Measurements from ENCODE around the gene EFNA5.
"Not testable (repeated sequence)": the region's sequence is repeated elsewhere in the genome, so short reads cannot be mapped to it uniquely, and the experiment has no call there.

EFNA5 gene

DNA sequence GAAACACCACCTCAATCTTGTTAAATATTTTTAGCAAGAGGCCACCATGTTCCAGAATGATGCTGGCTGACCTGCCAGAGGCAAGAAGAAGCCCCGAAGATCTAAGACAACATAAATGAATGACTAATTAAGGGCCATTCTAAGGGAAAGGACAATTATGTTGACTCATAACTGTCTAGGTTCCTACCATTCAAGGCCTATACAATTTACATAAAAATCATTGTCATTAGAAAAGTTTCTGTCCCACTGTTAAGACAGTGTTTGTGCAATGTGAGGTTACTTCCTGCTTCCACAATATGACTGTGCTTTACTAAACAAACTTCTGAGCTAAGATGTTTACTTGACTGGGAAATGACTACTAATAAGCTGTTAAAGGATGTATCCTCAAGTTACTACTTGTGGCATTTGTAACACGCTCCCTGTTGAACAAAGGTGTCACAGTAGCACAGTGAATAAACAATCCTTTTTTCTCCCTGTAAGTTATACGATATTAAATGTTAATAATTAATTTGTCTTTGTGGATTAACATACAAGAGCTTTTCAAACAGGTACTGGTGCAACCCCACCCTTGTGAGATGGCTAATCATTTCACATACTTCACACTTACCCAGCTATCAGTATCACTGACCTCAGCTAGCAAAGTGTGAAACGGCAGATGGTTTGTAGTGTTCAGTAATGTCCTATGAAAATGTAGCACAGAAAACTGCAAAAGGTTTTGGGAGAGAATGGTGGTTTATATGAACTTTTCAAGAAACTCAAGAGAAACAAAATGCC is 195.8 kb downstream of the EFNA5 start:
- DNase-seq = no peak

DNA sequence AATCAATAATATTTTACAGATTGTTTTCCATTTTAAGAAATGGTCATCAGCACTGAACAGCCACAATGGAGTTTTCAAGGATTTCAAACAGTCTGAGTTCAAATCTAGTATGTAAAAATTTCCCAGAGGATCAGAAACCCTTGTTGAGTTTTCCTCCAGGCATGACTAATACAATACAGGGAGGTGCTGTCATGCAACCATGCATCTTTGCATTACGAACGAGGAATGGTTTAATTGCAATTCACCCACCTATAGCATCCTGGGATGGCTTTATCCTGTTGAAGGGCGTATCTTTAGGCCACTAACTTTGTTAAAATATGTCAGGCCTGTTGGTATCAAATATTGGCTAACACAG is 196.4 kb downstream of the EFNA5 start:
- DNase-seq = no peak

DNA sequence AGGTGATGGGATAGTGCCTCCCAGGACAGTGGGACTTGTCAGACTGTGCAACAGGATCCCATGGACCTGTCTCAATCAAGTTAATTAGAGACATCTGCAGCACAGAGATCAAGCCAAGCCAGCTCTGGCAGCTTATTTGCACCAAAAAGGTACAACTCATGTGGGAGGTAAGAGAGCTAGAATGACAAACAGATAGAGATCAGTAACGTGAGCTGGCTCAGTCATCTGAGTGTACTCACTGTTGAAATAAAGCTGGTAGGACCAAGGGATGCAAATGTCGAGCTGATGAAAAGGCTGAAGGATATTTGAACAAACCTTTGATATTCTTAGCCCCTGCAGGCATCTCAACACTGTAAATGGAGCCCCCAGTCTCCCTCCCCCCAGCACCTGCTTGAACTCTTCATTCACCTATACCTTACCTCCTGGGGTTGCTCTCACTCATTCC is 198.1 kb downstream of the EFNA5 start:
- DNase-seq = no peak

DNA sequence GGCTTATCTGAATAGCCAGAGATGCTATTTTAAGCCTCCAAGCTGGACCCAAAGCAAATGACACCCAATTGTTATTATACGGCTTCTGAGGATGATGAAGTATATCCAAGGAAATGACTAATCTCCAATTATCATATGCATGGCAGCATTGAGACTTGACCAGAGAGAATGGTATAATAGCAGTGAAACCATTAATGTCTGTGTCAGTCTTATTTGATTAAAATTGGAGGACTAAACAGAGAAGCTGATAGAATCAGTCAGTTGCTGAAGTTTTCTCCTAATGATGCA is 200.5 kb downstream of the EFNA5 start:
- DNase-seq = no peak

DNA sequence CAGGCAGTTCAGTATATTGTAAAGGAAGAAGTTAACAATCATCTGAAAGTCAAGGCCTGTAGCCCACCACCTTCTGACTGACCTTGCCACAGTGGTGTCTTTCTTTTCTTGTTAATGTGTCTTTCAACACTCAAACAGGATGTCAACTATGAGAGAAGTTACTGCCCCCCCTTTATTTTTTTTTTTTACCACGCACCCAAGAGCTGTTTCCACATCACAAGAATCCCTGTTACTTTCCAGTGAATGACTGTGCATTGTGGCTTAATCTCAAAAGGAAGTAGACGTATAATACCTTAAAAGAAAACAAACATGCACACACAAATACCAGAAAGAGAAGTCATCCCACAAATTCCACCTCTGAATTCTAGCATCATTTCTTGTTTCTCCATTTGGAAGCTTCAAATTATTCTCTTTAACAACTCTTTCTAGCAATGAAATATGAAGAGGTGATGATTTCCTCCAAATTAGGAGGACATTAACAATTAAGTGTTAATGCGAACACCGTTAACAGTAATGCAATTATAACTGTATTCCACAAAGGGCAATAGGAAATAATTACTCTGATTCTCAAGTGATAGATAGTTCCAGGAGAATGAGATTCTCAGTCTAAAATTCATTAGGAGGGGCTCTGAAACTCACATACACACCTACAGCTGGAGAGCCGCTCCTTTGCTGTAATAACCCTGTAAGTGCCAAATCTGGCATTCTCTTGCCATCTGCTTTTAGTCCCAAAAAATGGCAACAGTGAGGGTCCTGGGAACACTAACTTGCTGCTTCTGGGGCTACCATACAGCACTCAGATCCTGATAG is 201.0 kb downstream of the EFNA5 start:
- DNase-seq = no peak

DNA sequence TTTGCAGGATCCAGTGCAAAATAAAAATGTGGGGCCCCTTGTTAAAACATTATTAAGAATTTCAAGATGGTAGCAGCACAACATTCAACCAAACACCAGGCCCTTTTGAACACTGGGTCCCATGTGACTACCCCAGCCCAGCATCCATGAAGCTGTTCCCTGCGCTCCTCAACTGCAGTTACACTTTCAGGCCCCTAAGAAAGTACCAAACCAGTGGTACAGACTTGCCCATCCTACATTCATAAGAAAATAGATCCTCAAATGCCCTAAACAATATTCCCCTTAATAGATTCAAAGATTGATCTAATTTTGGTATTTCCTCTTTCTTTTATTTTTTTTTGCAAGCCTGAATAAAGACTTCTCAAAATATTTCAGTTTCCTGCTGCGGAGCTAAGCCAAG is 201.7 kb downstream of the EFNA5 start:
- no peak for DNase-seq

DNA sequence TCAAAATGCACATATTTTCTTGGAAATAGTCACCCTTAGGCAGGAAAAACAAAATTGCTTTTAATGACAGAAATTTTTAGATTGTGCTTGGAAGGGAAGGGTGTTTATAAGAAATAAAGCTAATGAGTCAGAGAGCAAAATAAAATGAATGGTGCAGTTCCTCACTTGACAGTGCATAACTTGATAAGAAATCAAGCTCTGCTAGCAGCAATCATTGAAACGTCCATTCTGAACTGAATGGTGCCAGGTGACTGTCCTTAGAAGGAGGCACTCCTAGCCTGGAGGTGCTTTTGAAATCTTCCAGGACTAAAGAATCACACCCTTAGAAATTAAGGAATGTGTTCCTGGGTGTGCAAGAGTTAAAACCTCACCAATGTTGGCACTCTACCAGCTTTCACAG is 202.5 kb downstream of the EFNA5 start:
- no peak for DNase-seq

DNA sequence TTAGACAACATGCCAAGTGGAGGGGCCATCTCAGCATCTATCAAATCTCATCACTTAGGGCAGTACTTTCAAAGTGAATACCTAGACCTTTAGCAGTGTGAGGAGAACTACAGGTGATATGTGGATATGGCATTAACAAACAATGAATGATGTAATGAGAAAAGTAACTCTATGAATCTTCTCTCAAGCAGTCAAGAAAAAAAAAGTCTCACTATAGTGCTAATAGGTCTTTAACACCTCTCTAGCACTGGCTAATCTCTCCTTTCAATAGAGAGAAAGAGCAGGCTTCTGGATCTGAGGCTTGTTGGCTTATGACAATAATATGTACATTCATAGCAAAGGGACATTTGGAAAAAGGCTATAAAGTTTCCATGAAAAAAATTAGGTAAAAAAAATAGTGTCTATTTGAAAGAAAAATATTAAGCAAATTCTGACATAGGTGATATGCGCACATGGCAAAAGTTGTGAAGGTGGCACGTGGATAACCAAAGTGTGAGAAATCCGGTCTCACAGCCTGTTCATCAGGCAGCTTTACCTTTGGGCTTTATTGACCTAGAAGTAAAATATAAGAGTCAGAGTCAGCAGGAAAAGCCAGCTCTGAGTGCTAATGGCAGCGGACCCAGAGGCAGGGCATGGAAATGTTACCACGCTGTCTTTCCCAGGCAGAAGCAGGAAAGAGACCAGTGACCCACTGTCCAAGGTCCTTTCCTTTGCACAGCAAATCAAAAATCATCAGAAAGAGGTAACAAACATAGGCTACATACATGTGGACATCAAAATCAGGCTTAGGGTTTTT is 203.4 kb downstream of the EFNA5 start:
- no peak for DNase-seq

DNA sequence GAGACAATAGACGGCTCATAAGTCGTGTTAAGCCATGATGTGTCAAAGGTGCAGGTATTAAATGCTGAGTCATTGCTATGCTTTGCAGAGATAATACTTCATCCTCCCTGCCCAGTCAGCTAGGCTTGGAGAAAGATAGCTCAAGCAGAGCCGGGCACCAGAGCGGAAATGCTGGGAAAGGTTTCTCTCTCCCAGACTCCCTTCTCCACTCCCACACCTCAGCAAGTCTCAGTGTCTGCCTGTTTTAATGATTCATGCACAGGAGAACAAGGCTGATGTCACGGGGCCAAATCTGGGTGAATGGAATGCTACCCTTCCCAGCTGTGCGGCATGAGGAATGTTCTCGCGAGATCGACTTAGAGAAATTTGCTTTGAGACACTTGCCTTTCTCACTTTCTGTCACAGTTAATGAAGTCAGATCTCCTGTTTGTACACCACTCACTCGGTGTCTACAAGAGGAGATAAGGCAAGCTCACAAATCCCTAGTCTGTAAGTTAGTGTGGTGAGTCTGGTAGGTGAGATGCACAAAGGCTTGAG is 204.4 kb downstream of the EFNA5 start:
- DNase-seq = no peak

DNA sequence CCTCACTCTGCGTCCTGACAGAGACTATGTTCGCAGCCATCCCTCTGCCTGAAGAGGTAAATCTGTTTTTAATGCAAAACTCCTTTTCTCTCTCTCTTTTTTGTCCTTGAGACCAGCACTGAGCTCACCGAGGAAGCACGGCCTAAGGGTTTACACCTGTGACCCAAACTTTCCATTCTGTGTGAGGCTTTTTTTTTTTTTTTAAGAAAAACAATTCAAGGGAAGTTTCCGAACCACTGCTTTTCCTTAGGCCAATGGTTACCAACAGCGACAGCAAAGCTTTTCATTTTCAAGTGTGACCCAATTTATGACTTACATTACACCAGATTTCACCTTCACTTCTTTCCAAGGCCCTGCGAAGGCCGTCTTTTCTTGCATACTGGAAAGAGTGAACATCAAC is 205.9 kb downstream of the EFNA5 start:
- no peak for DNase-seq

DNA sequence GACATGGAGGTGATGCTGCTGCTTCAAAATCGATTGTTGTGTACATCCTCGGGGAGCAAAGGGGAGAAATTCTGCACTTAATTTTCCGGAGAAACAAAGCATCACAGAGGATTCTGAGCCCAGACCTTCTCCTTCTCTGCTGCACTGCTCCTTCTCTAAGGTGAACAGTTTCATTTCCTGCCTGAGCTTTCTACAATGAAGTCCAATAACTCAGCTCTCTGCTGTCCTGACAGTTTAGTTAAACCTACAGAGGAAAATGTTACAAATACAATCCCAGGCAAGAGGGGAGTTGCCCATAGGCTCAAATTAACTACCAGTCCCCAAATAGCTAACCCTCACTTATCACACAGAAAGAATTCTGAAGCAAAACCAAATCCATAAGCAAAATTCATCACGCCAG is 206.3 kb downstream of the EFNA5 start:
- DNase-seq = no peak

DNA sequence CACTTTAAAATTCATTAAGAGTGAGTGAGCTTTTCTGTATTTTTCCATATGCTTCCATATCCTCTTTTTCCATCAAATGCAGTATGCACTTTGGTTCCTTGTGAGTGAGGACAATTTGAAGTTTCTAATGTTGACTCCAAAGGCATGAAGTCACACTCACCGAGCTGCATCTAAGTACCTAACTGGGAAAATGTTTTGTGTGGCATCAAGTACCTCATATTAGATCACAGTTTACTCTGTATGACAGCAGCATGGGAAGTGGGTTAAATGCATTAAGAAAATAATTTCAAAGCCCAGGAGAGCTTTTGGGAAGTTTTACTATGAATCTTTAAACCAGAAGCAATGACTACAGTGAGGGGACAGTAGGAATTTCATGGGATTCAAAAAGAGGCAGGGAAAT is 207.0 kb downstream of the EFNA5 start:
- no peak for DNase-seq

DNA sequence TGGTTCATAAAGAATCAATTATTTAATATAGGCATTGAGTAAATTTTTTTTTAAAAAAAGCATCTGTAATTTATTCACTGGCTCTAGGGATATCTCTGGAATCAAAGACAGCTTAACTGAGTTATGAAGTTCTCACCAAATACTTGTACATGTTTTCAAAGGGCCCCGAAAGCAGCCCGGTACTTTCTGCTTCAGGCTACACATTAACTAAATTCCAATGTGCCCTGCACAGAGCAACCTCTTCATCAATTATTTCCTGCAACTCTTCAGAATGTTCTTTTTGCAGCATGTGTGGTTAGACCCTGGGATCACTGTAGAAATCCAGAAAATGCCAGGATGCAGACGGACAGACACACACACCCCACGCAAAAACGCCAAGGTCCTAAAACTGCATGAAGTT is 209.0 kb downstream of the EFNA5 start:
- DNase-seq = no peak

DNA sequence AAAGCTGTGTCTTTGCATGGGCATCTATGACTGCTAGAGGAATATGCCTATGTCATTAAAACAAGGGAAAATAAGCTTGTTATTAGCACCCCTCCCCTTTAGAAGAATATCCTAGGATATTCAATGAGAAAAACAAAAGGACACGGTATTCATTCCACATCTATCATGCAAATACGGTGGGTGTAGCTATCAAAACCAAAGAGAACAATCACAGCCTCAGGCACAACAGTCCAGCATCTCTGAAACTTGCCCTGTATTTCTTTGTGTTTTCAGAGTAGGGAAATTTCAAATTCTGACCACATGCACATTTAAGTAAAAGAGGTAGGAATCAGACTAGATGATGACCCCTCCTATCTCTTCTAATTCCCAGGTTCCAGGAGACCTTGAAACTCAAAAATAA is 209.9 kb downstream of the EFNA5 start:
- DNase-seq = no peak

DNA sequence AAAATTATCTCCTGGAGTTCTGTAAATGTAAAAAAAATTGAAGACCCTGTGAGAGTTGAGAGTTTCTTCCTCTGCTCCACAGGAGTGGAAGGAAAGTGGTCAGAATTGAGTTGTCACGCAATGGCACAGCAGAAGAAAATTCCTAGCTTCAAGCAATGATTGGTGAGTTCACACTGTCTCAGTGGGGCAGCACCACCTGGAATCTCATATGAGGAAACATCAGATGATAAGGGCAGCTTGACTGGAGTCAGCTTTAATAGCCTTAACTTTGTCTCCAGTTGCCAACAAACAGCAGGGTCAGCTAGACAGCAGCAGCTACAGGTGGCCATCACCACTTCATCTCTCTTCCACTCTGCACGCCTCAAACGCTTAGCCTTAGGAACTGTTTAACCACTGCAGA is 211.1 kb downstream of the EFNA5 start:
- no peak for DNase-seq

DNA sequence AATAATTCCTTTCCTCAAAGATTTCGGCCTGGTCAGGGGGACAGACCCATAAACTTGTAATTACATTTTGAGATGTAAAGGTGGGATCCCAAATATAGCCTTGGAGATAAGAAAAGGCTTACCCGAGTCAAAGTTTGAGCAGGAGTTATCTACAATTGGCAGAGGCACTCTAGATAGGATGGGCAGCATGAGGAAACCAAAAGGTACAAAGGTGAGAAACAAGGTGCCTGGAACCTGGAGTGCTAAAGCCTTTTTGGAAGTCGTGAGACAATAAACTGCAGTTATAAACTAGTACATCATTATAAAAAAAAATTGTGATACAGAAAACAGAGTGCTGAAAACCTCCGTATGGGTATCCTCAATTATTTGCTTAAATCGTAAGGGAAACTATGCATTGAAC is 212.4 kb downstream of the EFNA5 start:
- DNase-seq = no peak

DNA sequence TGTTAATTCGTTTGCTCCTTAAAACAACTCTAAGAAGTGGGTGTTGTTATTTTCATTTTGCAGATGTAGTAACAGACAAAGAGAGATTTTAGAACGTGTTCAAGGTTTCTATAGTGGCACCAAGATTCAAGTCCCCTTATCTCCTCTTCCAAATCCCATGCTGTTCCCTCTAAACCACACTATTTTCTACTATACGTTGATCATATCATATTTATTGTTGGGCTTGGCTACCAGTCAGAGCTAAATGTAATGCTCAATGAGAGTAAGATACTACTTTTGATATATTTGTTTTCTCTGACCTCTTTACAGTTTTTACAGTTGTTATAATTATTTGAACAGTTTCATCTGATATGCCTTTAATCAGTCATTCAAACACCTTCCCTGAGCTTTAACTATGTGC is 212.9 kb downstream of the EFNA5 start:
- DNase-seq = no peak

DNA sequence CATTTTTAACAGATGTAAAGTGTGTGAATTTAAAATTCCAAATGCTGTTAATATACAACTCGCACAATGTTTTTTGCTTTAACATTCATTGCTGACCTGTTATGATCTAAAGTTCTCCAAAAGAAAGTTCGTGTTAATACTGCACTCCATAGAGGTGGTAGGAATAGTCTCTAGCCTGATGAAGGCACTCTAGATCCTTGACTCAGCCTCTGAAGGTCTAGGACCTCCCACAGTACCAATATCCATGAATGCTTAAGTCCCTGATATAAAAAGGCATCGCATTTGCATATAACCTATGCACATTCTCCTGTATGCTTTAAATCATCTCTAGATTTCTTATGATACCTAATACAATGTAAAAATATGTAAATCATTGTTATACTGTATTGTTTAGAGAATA is 213.6 kb downstream of the EFNA5 start:
- no peak for DNase-seq

DNA sequence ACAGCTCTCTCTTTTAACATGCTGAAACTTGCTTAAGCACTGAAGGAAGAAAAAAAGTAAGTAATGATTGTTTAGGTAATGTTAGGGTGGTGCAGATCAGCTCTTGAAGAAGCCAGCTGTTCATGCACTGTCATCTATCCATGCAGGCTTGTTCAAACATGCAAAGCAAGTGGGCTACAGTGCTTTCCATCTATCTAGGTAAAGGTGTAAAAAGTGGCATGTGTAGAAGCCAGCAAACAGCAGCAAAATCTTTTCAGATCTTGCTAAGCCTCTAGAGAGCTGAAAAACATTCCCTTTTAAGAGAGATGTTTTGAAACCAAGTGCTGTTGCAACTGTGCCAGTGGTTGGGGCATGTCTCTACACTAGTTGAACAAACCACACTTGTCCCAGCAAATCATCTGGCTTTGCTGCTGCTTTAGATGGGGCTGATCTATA is 214.4 kb downstream of the EFNA5 start:
- no peak for DNase-seq

DNA sequence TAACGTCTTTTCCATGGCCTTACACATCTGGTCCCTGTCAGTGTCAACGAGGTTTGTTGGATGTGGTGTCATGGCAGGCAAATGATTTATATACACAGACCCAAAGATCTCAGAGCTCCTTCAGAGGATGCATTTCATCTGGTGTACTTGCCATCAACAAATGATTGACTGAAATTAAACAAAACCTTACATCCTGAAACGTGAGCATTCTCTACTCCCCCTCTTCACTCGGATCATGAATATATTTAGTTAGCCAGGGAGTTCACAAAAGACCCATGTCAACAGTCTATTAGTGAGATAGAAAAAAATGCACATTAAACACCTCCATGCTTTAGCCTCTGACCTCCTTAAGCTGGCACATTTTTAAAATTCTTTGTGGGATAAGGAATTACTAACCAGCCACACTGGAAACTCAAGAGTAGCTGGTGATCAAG is 215.6 kb downstream of the EFNA5 start:
- no peak for DNase-seq

DNA sequence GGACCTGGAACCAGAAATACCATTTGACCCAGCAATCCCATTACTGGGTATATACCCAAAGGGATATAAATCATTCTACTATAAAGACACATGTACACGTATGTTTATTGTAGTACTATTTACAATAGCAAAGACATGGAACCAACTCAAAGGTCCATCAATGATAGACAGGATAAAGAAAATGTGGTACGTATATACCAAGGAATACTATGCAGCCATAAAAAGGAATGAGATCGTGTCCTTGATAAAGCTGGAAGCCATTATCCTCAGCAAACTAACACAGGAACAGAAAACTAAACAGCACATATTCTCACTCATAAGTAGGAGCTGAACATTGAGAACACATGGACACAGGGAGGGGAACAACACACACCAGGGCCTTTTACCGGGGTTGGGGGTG is 218.9 kb downstream of the EFNA5 start:
- DNase-seq = not testable (repeated sequence)

DNA sequence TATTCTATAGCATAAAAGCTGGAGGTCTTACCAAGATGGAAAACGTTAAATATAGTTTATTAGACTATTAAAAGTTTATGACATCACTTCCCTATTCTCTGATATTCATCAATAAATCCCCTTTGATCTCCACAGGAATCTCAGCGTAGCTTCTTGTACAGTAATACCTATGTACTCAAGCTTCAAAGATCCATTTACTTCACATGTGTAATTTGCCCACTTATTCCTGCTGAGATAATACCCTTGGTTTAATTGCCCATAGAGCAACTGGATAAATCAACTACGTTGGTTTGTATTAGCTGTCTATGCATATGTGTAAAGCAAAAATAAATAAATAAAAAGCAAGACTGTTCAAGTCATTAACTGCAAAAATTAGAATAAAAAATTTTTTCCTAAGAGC is 219.7 kb downstream of the EFNA5 start:
- DNase-seq = no peak

DNA sequence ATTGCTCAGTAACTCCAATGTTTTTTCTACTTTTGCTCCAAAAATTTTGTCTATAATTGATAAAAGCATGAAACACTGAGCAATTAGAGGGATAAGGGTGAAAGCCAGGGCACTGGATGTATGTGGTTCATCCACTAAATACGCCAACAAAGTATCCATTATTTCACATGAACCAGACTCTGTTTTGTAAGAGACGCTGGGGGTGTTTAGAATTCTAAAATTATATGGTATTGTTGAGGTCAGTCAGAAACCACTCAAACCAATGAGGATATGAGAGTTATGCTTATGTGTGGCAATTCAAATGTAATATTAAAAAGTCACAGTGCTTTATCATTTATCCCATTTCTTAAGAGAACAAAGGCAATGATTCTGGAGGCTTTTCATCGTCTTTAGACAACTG is 220.2 kb downstream of the EFNA5 start:
- DNase-seq = no peak

DNA sequence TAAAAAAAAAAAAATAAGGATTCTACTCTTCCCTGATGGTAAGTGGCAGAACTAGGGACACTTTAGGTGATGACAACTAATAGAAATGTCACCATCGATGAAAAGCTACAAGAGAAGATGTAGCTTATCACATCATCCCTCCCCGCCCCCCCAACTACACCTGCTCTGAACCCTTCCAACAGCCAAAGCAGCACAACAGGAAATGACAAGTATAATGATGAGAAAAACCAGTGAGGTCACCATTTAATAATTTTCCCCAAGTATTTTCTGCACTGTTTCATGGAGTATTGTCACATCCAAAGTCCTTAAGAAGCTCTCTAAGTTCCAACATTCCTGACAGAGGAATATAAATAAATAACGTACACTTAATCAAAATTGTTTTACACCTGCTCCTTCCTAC is 221.4 kb downstream of the EFNA5 start:
- no peak for DNase-seq
